Calu3 (cell line): ENCODE measurements around the gene RTN1. TPM values are rescaled to one million over a fixed set of nuclear protein-coding genes. Genes with fewer than 3 reads are reported as not detected.

ENCODE experiments used
- BruUV-seq: library from RNA; stranded (reverse); fragments of 400-500 nt; replicated peaks from 2 replicates; lab custom pipeline; 2021; lab: Mats Ljungman, UMichigan
- CTCF ChIA-PET: fragments of 300-600 bp; sonication (Branson Sonifier 250); formaldehyde crosslinking; loops from one replicate; lab custom pipeline; 2022; ENCODE audit warnings: antibody characterized with exemption; lab: Charles Lee
- DNase-seq: peaks from one replicate; pipeline ENCODE4 v3.0.0; 2022
- H3K27ac Mint-ChIP-seq: one replicate; pipeline ENCODE4 v1.8.0; 2022; ENCODE audit warnings: mixed read lengths; ENCODE audit not compliant: unreplicated experiment
- H3K27me3 Mint-ChIP-seq: one replicate; pipeline ENCODE4 v1.8.0; 2022; ENCODE audit warnings: mixed read lengths; ENCODE audit not compliant: unreplicated experiment
- H3K36me3 Mint-ChIP-seq: one replicate; pipeline ENCODE4 v1.8.0; 2022; ENCODE audit warnings: mild to moderate bottlenecking, moderate library complexity, mixed read lengths; ENCODE audit not compliant: insufficient read depth, unreplicated experiment
- H3K4me1 Mint-ChIP-seq: one replicate; pipeline ENCODE4 v1.8.0; 2022; ENCODE audit warnings: mild to moderate bottlenecking, low read depth, mixed read lengths; ENCODE audit not compliant: unreplicated experiment
- H3K4me3 Mint-ChIP-seq: one replicate; pipeline ENCODE4 v1.8.0; 2022; ENCODE audit warnings: mild to moderate bottlenecking, low read depth, moderate library complexity, mixed read lengths; ENCODE audit not compliant: unreplicated experiment
- H3K9me3 Mint-ChIP-seq: one replicate; pipeline ENCODE4 v1.8.0; 2022; ENCODE audit warnings: low read depth, mixed read lengths; ENCODE audit not compliant: unreplicated experiment
- CTCF ChIP-seq: fragments of 200-600 bp; IDR thresholded peaks from one replicate; pipeline ENCODE4 v1.8.0; 2022; ENCODE audit warnings: antibody characterized with exemption; ENCODE audit not compliant: unreplicated experiment
- intact Hi-C: fragments of 100-400 bp; cut with micrococcal nuclease; formaldehyde crosslinking; loops from one replicate; pipeline ENCODE4 v1.10.0; 2022; ENCODE audit not compliant: unreplicated experiment
- total RNA-seq: library from RNA; stranded (reverse); gene quantifications from 2 replicates; pipeline ENCODE4 v1.2.3, GENCODE V29; 2022

RTN1 gene
- total RNA-seq, 1 experiment from 2014 or later = not detected

- Mint-ChIP-seq H3K4me1 (no peaks in the 10 kb centered on the region), H3K9me3 (no peaks in the 10 kb centered on the region), H3K27ac (no peak overlapping the region), H3K27me3 (peaks cover 72% of the 10 kb centered on the region), H3K36me3 (no peaks in the 10 kb centered on the region), H3K4me3 (no peak overlapping the region)
- CTCF ChIA-PET = no interaction called here
- DNase-seq = peak; percentile 4
- no TSS peak for BruUV-seq
- TF ChIP-seq CTCF = peak; percentile 15
- intact Hi-C loops = loop anchor here (5.0 kb wide), 1 partner anchor 551 kb away; no protein-coding TSS in a partner anchor
Measured at GRCh38 chr14:59631237-59631636, 239.3 kb downstream of the RTN1 start.

- DNase-seq = no peak
- Mint-ChIP-seq H3K4me1 (no peaks in the 10 kb centered on the region), H3K27me3 (peaks cover 72% of the 10 kb centered on the region), H3K36me3 (no peaks in the 10 kb centered on the region), H3K9me3 (no peaks in the 10 kb centered on the region), H3K4me3 (peak overlapping the region; percentile 59), H3K27ac (no peak overlapping the region)
- CTCF ChIA-PET = no interaction called here
- intact Hi-C loops = loop anchor here (5.0 kb wide), 1 partner anchor 552 kb away; no protein-coding TSS in a partner anchor
- BruUV-seq = no TSS peak
- TF ChIP-seq CTCF = no peak
Measured at GRCh38 chr14:59630288-59630963, 240.2 kb downstream of the RTN1 start.

- no TSS peak for BruUV-seq
- DNase-seq = no peak
- intact Hi-C loops = loop anchor here (5.0 kb wide), 1 partner anchor 553 kb away; no protein-coding TSS in a partner anchor
- CTCF ChIA-PET = interaction anchor here (0.8 kb wide), 1 partner anchor 9 kb away, joined by 8 read pairs; no protein-coding TSS in a partner anchor
- Mint-ChIP-seq H3K27ac (no peak overlapping the region), H3K36me3 (no peaks in the 10 kb centered on the region), H3K9me3 (no peaks in the 10 kb centered on the region), H3K4me1 (no peaks in the 10 kb centered on the region), H3K4me3 (no peak overlapping the region), H3K27me3 (peaks cover 68% of the 10 kb centered on the region)
- TF ChIP-seq CTCF = no peak
Measured at GRCh38 chr14:59629444-59630287, 240.9 kb downstream of the RTN1 start.

GRCh38 chr14:59627011-59627520, 243.5 kb downstream of the RTN1 start:
- Mint-ChIP-seq H3K36me3 (no peaks in the 10 kb centered on the region), H3K27me3 (peaks cover 44% of the 10 kb centered on the region), H3K27ac (no peak overlapping the region), H3K4me3 (no peak overlapping the region), H3K9me3 (no peaks in the 10 kb centered on the region), H3K4me1 (no peaks in the 10 kb centered on the region)
- intact Hi-C loops = no loop called here
- no peak for DNase-seq
- CTCF ChIA-PET = no interaction called here
- TF ChIP-seq CTCF = no peak
- no TSS peak for BruUV-seq
